ENCODE results near the gene TNFRSF18.

Gene TNFRSF18

DNA sequence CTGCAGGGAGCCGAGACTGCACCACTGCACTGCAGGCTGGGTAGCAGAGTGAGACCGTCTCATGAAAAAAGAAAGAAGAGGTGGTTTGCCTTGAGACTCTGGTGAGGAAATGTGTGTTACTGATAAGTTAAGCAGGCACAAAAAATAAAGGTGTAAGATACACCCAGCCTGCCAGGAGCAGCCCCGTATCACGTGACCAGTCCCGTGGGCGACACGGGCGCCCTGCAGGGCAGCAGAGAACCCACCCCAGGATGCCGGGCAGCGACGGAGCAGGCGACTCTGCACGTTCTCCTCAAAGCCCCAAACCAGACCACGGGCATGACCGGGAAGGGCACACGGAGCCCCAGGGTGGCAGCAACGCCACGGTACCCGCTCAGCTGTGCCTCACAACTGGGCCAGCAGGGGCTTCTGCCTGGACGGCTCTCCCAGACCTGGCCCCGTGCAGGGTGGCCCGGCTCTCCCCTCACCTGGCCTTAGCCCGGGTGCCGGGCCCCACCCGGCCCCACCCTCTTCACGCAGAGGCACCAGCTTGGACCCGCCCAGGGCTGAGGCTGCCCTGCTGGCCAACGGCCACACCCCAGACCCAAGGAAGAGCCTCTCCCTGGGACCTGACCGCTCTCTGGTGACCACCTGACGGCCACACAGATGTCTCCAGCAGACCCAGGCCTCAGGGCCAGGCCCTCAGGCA is 15.6 kb upstream of the TNFRSF18 start:
- TF ChIP-seq CTCF (IDR thresholded peaks at IDR 0.05; ENCODE audit: control insufficient read depth, extremely low read depth, insufficient read depth), result no peak
- no peak for DNase-seq (ENCODE audit: low read depth)
- H3K4me3 ChIP-seq (ENCODE audit: low read depth, low read length), result no peak overlapping the region

- no peak for DNase-seq (ENCODE audit: low read depth)
- no peak overlapping the region for H3K4me3 ChIP-seq (ENCODE audit: low read depth, low read length)
- no peak for TF ChIP-seq CTCF (IDR thresholded peaks at IDR 0.05; ENCODE audit: control insufficient read depth, extremely low read depth, insufficient read depth)
These were observed 13.8 kb upstream of the TNFRSF18 start for GRCh38 chr1:1220197-1220596.

- H3K4me3 ChIP-seq (ENCODE audit: low read depth, low read length), result no peak overlapping the region
- no peak for TF ChIP-seq CTCF (IDR thresholded peaks at IDR 0.05; ENCODE audit: control insufficient read depth, extremely low read depth, insufficient read depth)
These were observed 12.9 kb upstream of the TNFRSF18 start for GRCh38 chr1:1219341-1219740.

GRCh38 chr1:1218524-1219200 is 12.3 kb upstream of the TNFRSF18 start:
- TF ChIP-seq CTCF (IDR thresholded peaks at IDR 0.05; ENCODE audit: control insufficient read depth, extremely low read depth, insufficient read depth), result no peak
- DNase-seq (ENCODE audit: low read depth), result no peak

More at GRCh38 chr1:1219341-1219740, 12.9 kb upstream of the TNFRSF18 start:
- no peak for DNase-seq (ENCODE audit: low read depth)

DNA sequence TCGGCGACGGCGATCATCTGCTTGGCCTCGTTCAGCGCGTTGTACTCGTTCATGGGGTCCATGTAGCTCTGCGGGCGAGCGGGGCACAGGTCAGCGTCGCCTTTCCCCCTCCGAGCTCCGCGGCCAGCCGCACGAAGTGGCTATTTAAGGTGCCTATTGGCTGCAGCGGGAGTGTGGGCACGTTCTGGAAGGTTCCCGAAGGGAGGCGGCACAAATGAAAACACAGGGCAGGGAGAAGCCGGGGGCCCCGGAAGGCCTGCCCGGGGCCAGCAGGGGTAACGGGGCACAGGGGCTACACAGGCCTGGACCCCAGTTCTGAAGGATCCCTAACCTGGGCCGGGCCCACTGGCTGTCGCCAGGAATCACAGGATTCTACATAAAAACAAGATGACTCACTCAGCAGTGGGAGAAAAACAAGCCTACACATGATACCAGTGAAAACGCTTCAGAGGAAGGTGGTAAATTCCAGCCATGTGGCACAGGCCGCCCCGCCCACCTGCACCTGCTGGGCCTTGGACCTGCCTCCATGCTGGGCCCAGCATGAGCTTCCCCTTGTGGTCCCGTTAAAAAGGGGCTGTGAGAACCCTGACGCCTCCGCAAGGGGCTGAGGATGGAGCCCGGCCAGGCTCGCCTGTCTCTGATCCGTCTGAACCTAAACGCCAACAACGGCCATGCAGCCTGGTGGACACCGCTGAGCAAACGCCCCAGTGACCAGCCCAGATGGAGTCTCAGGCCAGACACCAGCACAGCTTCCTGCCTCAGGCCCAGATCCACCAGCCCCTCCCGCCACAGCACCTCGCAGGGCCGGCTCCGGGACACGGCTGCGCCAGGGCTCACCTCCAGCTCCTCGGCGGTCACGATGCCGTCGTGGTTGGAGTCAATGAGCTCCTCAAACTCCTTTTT is 11.5 kb upstream of the TNFRSF18 start:
- TF ChIP-seq CTCF (IDR thresholded peaks at IDR 0.05; ENCODE audit: control insufficient read depth, extremely low read depth, insufficient read depth), result no peak
- H3K4me3 ChIP-seq (ENCODE audit: low read depth, low read length), result no peak overlapping the region
- no peak for DNase-seq (ENCODE audit: low read depth)

More at GRCh38 chr1:1218524-1219200, 12.3 kb upstream of the TNFRSF18 start:
- no peak overlapping the region for H3K4me3 ChIP-seq (ENCODE audit: low read depth, low read length)

DNA sequence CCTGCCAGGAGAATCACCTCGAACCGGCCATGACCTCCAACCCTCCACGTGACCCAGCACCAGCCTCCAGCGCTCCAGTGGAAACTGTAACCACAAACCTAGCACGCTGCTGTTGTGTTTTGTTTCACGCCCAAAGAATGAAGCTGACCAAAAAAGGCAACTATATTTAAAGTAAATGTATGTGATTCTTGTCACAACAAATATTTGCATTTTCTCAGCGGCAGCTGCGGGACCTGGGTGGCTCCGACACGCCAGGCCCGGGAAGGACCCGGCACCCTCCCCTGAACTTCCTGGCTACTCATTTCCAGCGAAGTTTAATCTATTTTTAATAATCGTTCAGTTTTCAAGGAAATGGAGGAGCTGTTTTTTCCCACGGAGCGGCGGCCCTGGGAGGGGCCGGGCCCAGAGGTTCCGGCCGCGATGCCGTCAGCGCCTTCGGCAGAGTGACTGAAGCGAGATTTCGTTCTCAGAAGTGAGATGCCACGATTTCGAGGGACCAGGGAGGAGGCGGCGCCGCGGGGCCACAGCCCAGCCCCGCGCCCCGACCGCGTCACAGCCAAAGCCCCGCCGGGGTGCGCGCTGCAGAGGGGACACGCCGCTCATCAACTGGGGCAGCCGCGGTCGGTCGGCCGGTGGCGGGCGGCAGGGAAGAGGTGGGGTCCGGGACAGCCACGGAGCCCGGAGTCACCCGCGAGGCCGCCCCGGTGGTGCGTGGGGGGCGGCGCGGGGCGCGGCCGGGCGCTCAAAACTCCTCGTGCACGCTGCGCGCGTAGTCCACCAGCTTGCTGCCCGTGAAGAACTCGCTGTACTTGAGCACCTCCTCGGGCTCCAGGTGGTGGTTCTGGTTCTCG is 10.6 kb upstream of the TNFRSF18 start:
- no peak overlapping the region for H3K4me3 ChIP-seq (ENCODE audit: low read depth, low read length)
- TF ChIP-seq CTCF (IDR thresholded peaks at IDR 0.05; ENCODE audit: control insufficient read depth, extremely low read depth, insufficient read depth), result no peak
- DNase-seq (ENCODE audit: low read depth), result no peak
